Measurements from ENCODE around the gene PPP6C.

The PPP6C gene

DNA sequence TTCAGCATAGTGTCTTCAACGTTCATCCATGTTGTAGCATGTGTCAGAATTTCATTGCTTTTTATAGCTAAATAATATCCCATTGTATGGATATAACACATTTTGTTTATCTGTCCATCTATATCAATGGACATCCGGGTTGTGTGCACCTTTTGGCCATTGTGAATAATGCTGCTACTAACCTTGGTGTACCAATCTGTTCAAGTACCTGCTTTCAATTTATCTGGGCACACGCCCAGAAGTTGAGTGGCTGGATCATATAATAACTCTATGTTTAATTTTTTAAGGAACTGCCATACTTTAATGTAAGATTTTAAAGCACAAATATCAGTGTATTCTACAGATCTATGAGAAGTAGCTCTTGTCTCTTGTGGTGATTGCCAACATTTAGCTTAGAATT is 89.8 kb downstream of the PPP6C start:
- no peak for DNase-seq (ENCODE audit: low read depth, low spot score)

Measured in brain pericyte (primary cell).